ENCODE data around the gene MYO18A.
A peak's percentile ranks its signal among the peaks of the same experiment; 100 is the strongest.

The MYO18A gene

GRCh38 chr17:29066606-29067005 is 113.6 kb downstream of the MYO18A start:
- Histone ChIP-seq H3K23ac (ENCODE audit: low read depth, low read length, poor library complexity) (no peak overlapping the region), H3K79me1 (ENCODE audit: low read depth, low read length) (no peaks in the 10 kb centered on the region), H4K8ac (ENCODE audit: low read depth, low read length) (no peak overlapping the region), H3K14ac (ENCODE audit: low read length) (no peak overlapping the region), H3K4me3 (ENCODE audit: low read length in 2 of 2) (no peak overlapping the region), H3K18ac (ENCODE audit: low read length) (no peak overlapping the region), H2BK15ac (ENCODE audit: low read length) (no peak overlapping the region), H2AFZ (ENCODE audit: low read length) (no peak overlapping the region), H3K9me3 (replicated peaks in 1 of 2; ENCODE audit: control insufficient read depth in 2 of 2, insufficient read depth in 1 of 2, low read depth in 1 of 2, low read length in 2 of 2) (no peaks in the 10 kb centered on the region), H2BK120ac (ENCODE audit: low read depth, low read length) (no peak overlapping the region), H2BK5ac (ENCODE audit: low read length) (no peak overlapping the region), H3K27ac (replicated peaks; ENCODE audit: low read length) (no peak overlapping the region), H4K91ac (ENCODE audit: low read depth, low read length, poor library complexity) (no peak overlapping the region), H3K27me3 (ENCODE audit: control insufficient read depth in 3 of 3, insufficient read depth in 3 of 3, low read depth in 1 of 3, low read length in 3 of 3) (no peaks in the 10 kb centered on the region), H3K4ac (ENCODE audit: low read length) (no peak overlapping the region), H2AK5ac (ENCODE audit: low read depth, low read length) (no peak overlapping the region), H2BK12ac (ENCODE audit: low read length) (no peak overlapping the region), H3K36me3 (replicated peaks in 1 of 2; ENCODE audit: control insufficient read depth in 2 of 2, insufficient read depth in 2 of 2, low read length in 2 of 2) (no peaks in the 10 kb centered on the region), H3K9ac (ENCODE audit: low read depth, low read length, poor library complexity) (no peak overlapping the region), H3K4me2 (ENCODE audit: insufficient read depth, low read length, poor library complexity, severe bottlenecking) (no peak overlapping the region), H3K4me1 (ENCODE audit: control insufficient read depth in 2 of 2, insufficient read depth in 1 of 2, low read depth in 1 of 2, low read length in 2 of 2) (peaks cover 8 to 13% of the 10 kb centered on the region in 2 donors)
- no CpG with 5 or more reads among the region's 7 CpGs for WGBS, 2 donors (ENCODE audit: extremely low coverage in 2 of 2, insufficient read length in 2 of 2, insufficient replicate concordance in 1 of 2)
- no peak for DNase-seq (ENCODE audit: low spot score)

GRCh38 chr17:29066047-29066446 is 114.2 kb downstream of the MYO18A start:
- Histone ChIP-seq H2AFZ (ENCODE audit: low read length) (no peak overlapping the region), H2BK120ac (ENCODE audit: low read depth, low read length) (no peak overlapping the region), H3K27ac (replicated peaks; ENCODE audit: low read length) (no peak overlapping the region), H3K4ac (ENCODE audit: low read length) (no peak overlapping the region), H2AK5ac (ENCODE audit: low read depth, low read length) (no peak overlapping the region), H4K91ac (ENCODE audit: low read depth, low read length, poor library complexity) (no peak overlapping the region), H3K4me1 (ENCODE audit: control insufficient read depth in 2 of 2, insufficient read depth in 1 of 2, low read depth in 1 of 2, low read length in 2 of 2) (peaks cover 12 to 15% of the 10 kb centered on the region in 2 donors), H3K9me3 (replicated peaks in 1 of 2; ENCODE audit: control insufficient read depth in 2 of 2, insufficient read depth in 1 of 2, low read depth in 1 of 2, low read length in 2 of 2) (no peaks in the 10 kb centered on the region), H3K36me3 (replicated peaks in 1 of 2; ENCODE audit: control insufficient read depth in 2 of 2, insufficient read depth in 2 of 2, low read length in 2 of 2) (no peaks in the 10 kb centered on the region), H3K4me2 (ENCODE audit: insufficient read depth, low read length, poor library complexity, severe bottlenecking) (no peak overlapping the region), H3K4me3 (ENCODE audit: low read length in 2 of 2) (no peak overlapping the region), H3K18ac (ENCODE audit: low read length) (no peak overlapping the region), H2BK12ac (ENCODE audit: low read length) (no peak overlapping the region), H4K8ac (ENCODE audit: low read depth, low read length) (no peak overlapping the region), H3K27me3 (ENCODE audit: control insufficient read depth in 3 of 3, insufficient read depth in 3 of 3, low read depth in 1 of 3, low read length in 3 of 3) (no peaks in the 10 kb centered on the region), H3K9ac (ENCODE audit: low read depth, low read length, poor library complexity) (no peak overlapping the region), H2BK15ac (ENCODE audit: low read length) (no peak overlapping the region), H3K14ac (ENCODE audit: low read length) (no peak overlapping the region), H3K79me1 (ENCODE audit: low read depth, low read length) (no peaks in the 10 kb centered on the region), H2BK5ac (ENCODE audit: low read length) (no peak overlapping the region), H3K23ac (ENCODE audit: low read depth, low read length, poor library complexity) (no peak overlapping the region)
- DNase-seq (ENCODE audit: low spot score) = no peak
- no CpG with 5 or more reads among the region's 7 CpGs for WGBS, 2 donors (ENCODE audit: extremely low coverage in 2 of 2, insufficient read length in 2 of 2, insufficient replicate concordance in 1 of 2)

DNA sequence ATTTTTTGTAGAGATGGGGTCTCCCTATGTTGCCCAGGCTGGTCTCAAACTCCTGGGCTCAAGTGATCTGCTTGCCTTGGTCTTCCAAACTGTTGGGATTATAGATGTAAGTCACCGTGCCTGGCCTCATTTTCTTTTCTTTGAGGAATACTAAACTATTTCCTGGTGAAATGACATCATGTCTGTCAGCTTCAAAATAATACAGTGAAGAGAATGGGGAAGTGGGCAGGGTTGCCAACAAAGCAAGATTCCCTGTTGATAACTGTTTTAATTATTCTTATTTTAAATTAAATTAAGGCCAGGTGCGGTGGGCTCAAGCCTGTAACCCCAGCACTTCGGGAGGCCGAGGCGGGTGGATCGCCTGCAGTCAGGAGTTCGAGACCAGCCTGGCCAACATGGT is 116.2 kb downstream of the MYO18A start:
- Histone ChIP-seq H2AK5ac (ENCODE audit: low read depth, low read length) (no peak overlapping the region), H3K36me3 (replicated peaks in 1 of 2; ENCODE audit: control insufficient read depth in 2 of 2, insufficient read depth in 2 of 2, low read length in 2 of 2) (no peaks in the 10 kb centered on the region), H3K4ac (ENCODE audit: low read length) (no peak overlapping the region), H3K4me1 (ENCODE audit: control insufficient read depth in 2 of 2, insufficient read depth in 1 of 2, low read depth in 1 of 2, low read length in 2 of 2) (peaks cover 16 to 21% of the 10 kb centered on the region in 2 donors), H4K91ac (ENCODE audit: low read depth, low read length, poor library complexity) (no peak overlapping the region), H3K23ac (ENCODE audit: low read depth, low read length, poor library complexity) (no peak overlapping the region), H3K27me3 (ENCODE audit: control insufficient read depth in 3 of 3, insufficient read depth in 3 of 3, low read depth in 1 of 3, low read length in 3 of 3) (no peaks in the 10 kb centered on the region), H3K27ac (replicated peaks; ENCODE audit: low read length) (no peak overlapping the region), H3K4me3 (ENCODE audit: low read length in 2 of 2) (no peak overlapping the region), H3K4me2 (ENCODE audit: insufficient read depth, low read length, poor library complexity, severe bottlenecking) (no peak overlapping the region), H2BK15ac (ENCODE audit: low read length) (no peak overlapping the region), H2BK5ac (ENCODE audit: low read length) (no peak overlapping the region), H3K79me1 (ENCODE audit: low read depth, low read length) (no peaks in the 10 kb centered on the region), H3K14ac (ENCODE audit: low read length) (no peak overlapping the region), H2AFZ (ENCODE audit: low read length) (no peak overlapping the region), H2BK120ac (ENCODE audit: low read depth, low read length) (no peak overlapping the region), H3K18ac (ENCODE audit: low read length) (no peak overlapping the region), H3K9ac (ENCODE audit: low read depth, low read length, poor library complexity) (no peak overlapping the region), H3K9me3 (replicated peaks in 1 of 2; ENCODE audit: control insufficient read depth in 2 of 2, insufficient read depth in 1 of 2, low read depth in 1 of 2, low read length in 2 of 2) (no peaks in the 10 kb centered on the region), H4K8ac (ENCODE audit: low read depth, low read length) (no peak overlapping the region), H2BK12ac (ENCODE audit: low read length) (no peak overlapping the region)
- no CpG with 5 or more reads among the region's 7 CpGs for WGBS, 2 donors (ENCODE audit: extremely low coverage in 2 of 2, insufficient read length in 2 of 2, insufficient replicate concordance in 1 of 2)
- DNase-seq (ENCODE audit: low spot score) = no peak

GRCh38 chr17:29062215-29062614 is 118.0 kb downstream of the MYO18A start:
- Histone ChIP-seq H4K91ac (ENCODE audit: low read depth, low read length, poor library complexity) (no peak overlapping the region), H3K18ac (ENCODE audit: low read length) (no peak overlapping the region), H2BK5ac (ENCODE audit: low read length) (no peak overlapping the region), H3K4me1 (ENCODE audit: control insufficient read depth in 2 of 2, insufficient read depth in 1 of 2, low read depth in 1 of 2, low read length in 2 of 2) (peaks cover 16 to 21% of the 10 kb centered on the region in 2 donors), H3K4ac (ENCODE audit: low read length) (no peak overlapping the region), H3K79me1 (ENCODE audit: low read depth, low read length) (no peaks in the 10 kb centered on the region), H3K23ac (ENCODE audit: low read depth, low read length, poor library complexity) (no peak overlapping the region), H3K4me2 (ENCODE audit: insufficient read depth, low read length, poor library complexity, severe bottlenecking) (no peak overlapping the region), H2AFZ (ENCODE audit: low read length) (no peak overlapping the region), H3K4me3 (ENCODE audit: low read length in 2 of 2) (no peak overlapping the region), H4K8ac (ENCODE audit: low read depth, low read length) (no peak overlapping the region), H2AK5ac (ENCODE audit: low read depth, low read length) (peak overlapping the region; percentile 12), H3K27ac (replicated peaks; ENCODE audit: low read length) (no peak overlapping the region), H2BK15ac (ENCODE audit: low read length) (no peak overlapping the region), H3K9me3 (replicated peaks in 1 of 2; ENCODE audit: control insufficient read depth in 2 of 2, insufficient read depth in 1 of 2, low read depth in 1 of 2, low read length in 2 of 2) (no peaks in the 10 kb centered on the region), H3K9ac (ENCODE audit: low read depth, low read length, poor library complexity) (no peak overlapping the region), H3K36me3 (replicated peaks in 1 of 2; ENCODE audit: control insufficient read depth in 2 of 2, insufficient read depth in 2 of 2, low read length in 2 of 2) (no peaks in the 10 kb centered on the region), H3K14ac (ENCODE audit: low read length) (no peak overlapping the region), H3K27me3 (ENCODE audit: control insufficient read depth in 3 of 3, insufficient read depth in 3 of 3, low read depth in 1 of 3, low read length in 3 of 3) (no peaks in the 10 kb centered on the region), H2BK120ac (ENCODE audit: low read depth, low read length) (no peak overlapping the region), H2BK12ac (ENCODE audit: low read length) (no peak overlapping the region)
- WGBS, 2 donors (ENCODE audit: extremely low coverage in 2 of 2, insufficient read length in 2 of 2, insufficient replicate concordance in 1 of 2) = no CpG with 5 or more reads among the region's 9 CpGs
- DNase-seq (ENCODE audit: low spot score) = no peak

Data from neuronal stem cell (in vitro differentiated cells).